Cardiac muscle cell (in vitro differentiated cells and primary cell): ENCODE data around the gene FZD2. TPM values are rescaled to one million over a fixed set of nuclear protein-coding genes. Genes with fewer than 3 reads are reported as not detected.

Experiments
- DNase-seq, 2 donors: peaks; one replicate each; pipeline versions ENCODE4 v3.0.0 to v3.0.0-alpha.2; 2010 to 2017; ENCODE audit warnings: low read depth in 1 of 2, low spot score in 1 of 2
- H3K27ac ChIP-seq: fragments of 200-600 bp; sonication (generic); 2 replicates; pipeline ENCODE4 v1.5.1; 2016
- H3K27me3 ChIP-seq: fragments of 200-600 bp; sonication (generic); 2 replicates; pipeline ENCODE4 v1.6.0; 2016; ENCODE audit warnings: control low read depth
- H3K36me3 ChIP-seq: fragments of 200-600 bp; sonication (generic); 2 replicates; pipeline ENCODE4 v1.5.1; 2016; ENCODE audit warnings: control low read depth
- H3K4me1 ChIP-seq: fragments of 200-600 bp; sonication (generic); 2 replicates; pipeline ENCODE4 v1.8.1; 2017; ENCODE audit warnings: low read depth, mild to moderate bottlenecking, mixed run types
- H3K4me3 ChIP-seq: fragments of 200-600 bp; sonication (generic); 2 replicates; pipeline ENCODE4 v1.5.1; 2016; ENCODE audit warnings: mild to moderate bottlenecking
- H3K9me3 ChIP-seq: fragments of 200-600 bp; sonication (generic); 2 replicates; pipeline ENCODE4 v1.5.1; 2017; ENCODE audit warnings: low read depth, mild to moderate bottlenecking, control low read depth
- CTCF ChIP-seq: IDR thresholded peaks from 2 replicates; pipeline ENCODE4 v1.5.1; 2012; ENCODE audit warnings: low read depth, mild to moderate bottlenecking, low read length
- polyA plus RNA-seq: library from polyadenylated mRNA; unstranded; fragments of >200 nt; fragmentation: Nextera tagmentation; extraction: Ambion mirVana; gene quantifications from 2 replicates; pipeline ENCODE4 v1.2.1, GENCODE V29; 2016
- total RNA-seq: library from RNA; depleted of rRNA; stranded (reverse); fragments of >200 nt; gene quantifications from 2 replicates; pipeline ENCODE4 v1.2.3, GENCODE V29; 2016

The FZD2 gene
- total and polyA plus RNA-seq, 2 experiments from 2014 or later = 47.4 to 51.5 TPM

- Histone ChIP-seq H3K27ac (peak overlapping the region; percentile 38), H3K9me3 (no peaks in the 10 kb centered on the region), H3K36me3 (no peaks in the 10 kb centered on the region), H3K27me3 (no peaks in the 10 kb centered on the region), H3K4me1 (peaks cover 13% of the 10 kb centered on the region), H3K4me3 (no peak overlapping the region)
- TF ChIP-seq CTCF = no peak
- DNase-seq = no peak
Measured at GRCh38 chr17:44602390-44602789, 45.1 kb downstream of the FZD2 start.

DNA sequence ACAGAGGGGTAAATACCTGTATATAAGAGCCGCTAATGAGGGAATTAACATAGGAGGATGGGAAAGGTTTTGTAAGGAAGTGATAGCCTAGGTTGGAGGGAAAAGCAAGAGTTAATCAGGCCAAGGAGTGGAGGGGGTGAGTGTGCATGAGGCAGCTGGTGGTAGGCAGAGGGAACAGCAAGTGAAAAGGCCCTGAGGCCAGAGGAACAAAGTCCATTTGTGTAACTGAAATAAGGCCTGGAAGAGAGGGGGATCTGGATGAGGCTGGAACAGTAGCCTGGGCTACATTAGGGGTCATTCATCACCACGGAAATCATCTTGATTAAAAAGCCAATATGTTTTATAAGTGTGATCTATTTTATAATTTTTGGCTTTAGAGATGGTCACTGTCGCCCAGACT is 45.7 kb downstream of the FZD2 start:
- H3K9me3 ChIP-seq = no peaks in the 10 kb centered on the region
- no peak for DNase-seq
- H3K4me1 ChIP-seq = peaks cover 13% of the 10 kb centered on the region
- no peak overlapping the region for H3K4me3 ChIP-seq
- no peak for TF ChIP-seq CTCF
- H3K27me3 ChIP-seq = no peaks in the 10 kb centered on the region
- no peaks in the 10 kb centered on the region for H3K36me3 ChIP-seq
- no peak overlapping the region for H3K27ac ChIP-seq

GRCh38 chr17:44604116-44604761 is 47.0 kb downstream of the FZD2 start:
- Histone ChIP-seq H3K27me3 (no peaks in the 10 kb centered on the region), H3K9me3 (no peaks in the 10 kb centered on the region), H3K27ac (no peak overlapping the region), H3K4me1 (peaks cover 22% of the 10 kb centered on the region), H3K4me3 (no peak overlapping the region), H3K36me3 (no peaks in the 10 kb centered on the region)
- no peak for TF ChIP-seq CTCF
- DNase-seq = no peak

GRCh38 chr17:44604768-44605485 is 47.6 kb downstream of the FZD2 start:
- H3K4me1 ChIP-seq = peaks cover 15% of the 10 kb centered on the region
- no peak for DNase-seq
- no peak overlapping the region for H3K4me3 ChIP-seq
- no peak overlapping the region for H3K27ac ChIP-seq
- H3K36me3 ChIP-seq = no peaks in the 10 kb centered on the region
- H3K27me3 ChIP-seq = no peaks in the 10 kb centered on the region
- no peaks in the 10 kb centered on the region for H3K9me3 ChIP-seq
- TF ChIP-seq CTCF = no peak

DNA sequence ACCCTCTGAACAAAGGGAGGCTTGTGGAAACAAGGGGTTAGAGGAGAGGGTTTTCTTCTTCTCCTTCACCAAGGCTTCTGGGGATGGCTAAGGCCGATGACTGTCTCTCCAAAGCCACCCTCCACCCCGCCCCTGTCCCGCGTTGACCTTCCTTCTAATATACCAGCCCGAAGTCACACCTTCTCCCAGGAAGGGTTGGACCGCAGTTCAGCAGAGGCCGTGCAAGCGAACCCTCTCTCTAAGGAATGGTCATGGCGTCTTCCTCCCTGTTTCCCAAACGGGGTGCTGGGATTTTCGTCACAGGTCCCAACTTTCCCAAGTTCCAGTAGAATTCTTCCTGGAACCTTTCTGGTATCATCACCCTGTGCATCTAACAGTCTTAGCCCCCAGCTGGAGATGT is 49.4 kb downstream of the FZD2 start:
- H3K9me3 ChIP-seq = no peaks in the 10 kb centered on the region
- DNase-seq = no peak

More for the DNA sequence above, 49.4 kb downstream of the FZD2 start:
- no peak overlapping the region for H3K27ac ChIP-seq
- peaks cover 12% of the 10 kb centered on the region for H3K4me1 ChIP-seq
- no peak for TF ChIP-seq CTCF
- no peaks in the 10 kb centered on the region for H3K36me3 ChIP-seq
- H3K27me3 ChIP-seq = no peaks in the 10 kb centered on the region
- no peak overlapping the region for H3K4me3 ChIP-seq
